GM13977 (cell line): ENCODE results near the gene FAM135A.

ENCODE experiments used
- DNase-seq: peaks from one replicate; pipeline ENCODE4 v3.0.0; 2012; ENCODE audit warnings: low spot score
- in situ Hi-C: fragments of 300-500 bp; cut with MboI; formaldehyde crosslinking; loops from one replicate; pipeline ENCODE4 v1.12.0; 2022; ENCODE audit warnings: low sequenced_read_pairs, low pct_unique_long_range_greater_than_20kb, mixed read lengths, inconsistent platforms; ENCODE audit not compliant: unreplicated experiment
- TF ChIP-seq, protein P1 (sequence below): IDR thresholded peaks from 2 replicates; pipeline ENCODE4 v1.5.1; 2012; ENCODE audit warnings: mild to moderate bottlenecking, control low read depth; ENCODE audit not compliant: insufficient read depth; ENCODE audit errors: extremely low read depth, missing control alignments

The FAM135A gene

DNA sequence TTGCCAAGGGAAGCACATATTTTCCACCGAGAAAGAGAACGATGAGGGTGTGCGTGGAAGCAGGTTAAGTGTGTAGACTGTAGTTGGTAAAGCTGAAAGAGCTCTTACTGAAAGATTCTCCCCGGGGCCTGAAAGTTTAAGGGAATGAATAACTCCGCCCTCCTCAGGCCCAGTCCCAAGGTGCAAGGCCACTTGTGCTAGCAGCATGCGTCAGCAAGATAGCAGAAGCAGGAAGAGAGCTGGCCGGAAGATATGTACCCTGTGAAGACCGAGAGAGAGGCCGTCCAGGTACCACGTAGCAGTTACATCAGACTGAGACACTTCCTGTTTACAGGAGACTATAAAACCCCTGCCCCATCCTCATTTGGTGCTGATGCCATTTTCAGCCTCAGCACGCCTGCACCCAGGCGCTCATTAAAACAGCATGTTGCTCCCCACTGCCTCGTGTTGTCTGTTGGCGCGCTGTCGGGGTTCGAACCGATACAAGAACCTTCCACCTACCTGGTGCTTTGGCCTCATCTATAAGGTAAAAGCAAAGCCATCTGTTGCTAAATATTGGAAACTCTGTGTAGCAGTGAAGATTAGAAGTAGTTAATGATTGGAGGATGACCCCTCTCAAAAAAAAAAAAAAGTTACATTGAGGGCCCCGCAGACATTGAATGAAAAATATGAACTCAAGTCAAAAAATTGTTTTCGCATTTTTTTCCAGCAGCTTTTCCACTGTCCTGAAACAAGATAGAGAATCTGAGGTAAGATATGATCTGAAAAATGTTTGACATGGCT lies 18.6 kb upstream of the FAM135A start:
- in situ Hi-C loops: no loop called here
- TF ChIP-seq, protein P1, sequence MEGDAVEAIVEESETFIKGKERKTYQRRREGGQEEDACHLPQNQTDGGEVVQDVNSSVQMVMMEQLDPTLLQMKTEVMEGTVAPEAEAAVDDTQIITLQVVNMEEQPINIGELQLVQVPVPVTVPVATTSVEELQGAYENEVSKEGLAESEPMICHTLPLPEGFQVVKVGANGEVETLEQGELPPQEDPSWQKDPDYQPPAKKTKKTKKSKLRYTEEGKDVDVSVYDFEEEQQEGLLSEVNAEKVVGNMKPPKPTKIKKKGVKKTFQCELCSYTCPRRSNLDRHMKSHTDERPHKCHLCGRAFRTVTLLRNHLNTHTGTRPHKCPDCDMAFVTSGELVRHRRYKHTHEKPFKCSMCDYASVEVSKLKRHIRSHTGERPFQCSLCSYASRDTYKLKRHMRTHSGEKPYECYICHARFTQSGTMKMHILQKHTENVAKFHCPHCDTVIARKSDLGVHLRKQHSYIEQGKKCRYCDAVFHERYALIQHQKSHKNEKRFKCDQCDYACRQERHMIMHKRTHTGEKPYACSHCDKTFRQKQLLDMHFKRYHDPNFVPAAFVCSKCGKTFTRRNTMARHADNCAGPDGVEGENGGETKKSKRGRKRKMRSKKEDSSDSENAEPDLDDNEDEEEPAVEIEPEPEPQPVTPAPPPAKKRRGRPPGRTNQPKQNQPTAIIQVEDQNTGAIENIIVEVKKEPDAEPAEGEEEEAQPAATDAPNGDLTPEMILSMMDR: no peak
- no peak for DNase-seq

DNA sequence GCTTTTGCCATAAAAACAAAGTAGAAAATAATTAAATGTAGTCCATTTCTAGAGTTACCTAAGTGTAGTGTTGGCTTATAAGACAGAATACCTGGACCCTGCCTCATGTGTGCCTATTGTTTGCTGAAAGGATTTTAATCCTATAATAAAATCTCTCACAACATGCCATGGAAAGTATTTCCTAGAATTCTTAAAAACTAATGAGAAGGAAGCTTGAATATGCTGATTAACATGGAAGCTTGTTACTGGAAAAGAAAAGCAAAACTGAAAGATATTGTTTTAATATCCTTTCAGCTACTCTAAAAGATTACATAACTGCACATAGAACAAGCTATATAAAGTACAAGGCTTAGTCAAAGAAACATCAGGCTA lies 18.0 kb upstream of the FAM135A start:
- DNase-seq: no peak
- TF ChIP-seq, protein P1: no peak
- in situ Hi-C loops: no loop called here

DNA sequence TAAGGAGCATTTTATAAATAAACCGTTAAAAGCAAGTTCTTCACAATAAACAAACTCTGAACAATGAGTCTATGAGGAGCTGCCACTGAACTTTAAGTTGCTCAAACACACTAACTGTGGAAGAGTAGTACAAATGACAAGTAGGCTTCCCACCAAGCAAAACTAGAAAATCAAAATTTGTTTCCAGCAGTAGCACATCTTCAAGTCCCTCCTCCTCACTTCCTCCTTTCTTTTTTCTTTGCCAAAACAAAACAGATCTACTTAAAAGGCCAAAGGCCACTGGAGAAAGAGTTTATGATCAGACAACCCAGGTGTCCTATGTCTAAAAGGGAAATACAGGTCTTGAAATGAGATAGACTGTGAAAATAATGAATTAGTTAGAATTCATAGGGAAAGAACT lies 17.1 kb upstream of the FAM135A start:
- DNase-seq: no peak
- in situ Hi-C loops: no loop called here
- TF ChIP-seq, protein P1: no peak

DNA sequence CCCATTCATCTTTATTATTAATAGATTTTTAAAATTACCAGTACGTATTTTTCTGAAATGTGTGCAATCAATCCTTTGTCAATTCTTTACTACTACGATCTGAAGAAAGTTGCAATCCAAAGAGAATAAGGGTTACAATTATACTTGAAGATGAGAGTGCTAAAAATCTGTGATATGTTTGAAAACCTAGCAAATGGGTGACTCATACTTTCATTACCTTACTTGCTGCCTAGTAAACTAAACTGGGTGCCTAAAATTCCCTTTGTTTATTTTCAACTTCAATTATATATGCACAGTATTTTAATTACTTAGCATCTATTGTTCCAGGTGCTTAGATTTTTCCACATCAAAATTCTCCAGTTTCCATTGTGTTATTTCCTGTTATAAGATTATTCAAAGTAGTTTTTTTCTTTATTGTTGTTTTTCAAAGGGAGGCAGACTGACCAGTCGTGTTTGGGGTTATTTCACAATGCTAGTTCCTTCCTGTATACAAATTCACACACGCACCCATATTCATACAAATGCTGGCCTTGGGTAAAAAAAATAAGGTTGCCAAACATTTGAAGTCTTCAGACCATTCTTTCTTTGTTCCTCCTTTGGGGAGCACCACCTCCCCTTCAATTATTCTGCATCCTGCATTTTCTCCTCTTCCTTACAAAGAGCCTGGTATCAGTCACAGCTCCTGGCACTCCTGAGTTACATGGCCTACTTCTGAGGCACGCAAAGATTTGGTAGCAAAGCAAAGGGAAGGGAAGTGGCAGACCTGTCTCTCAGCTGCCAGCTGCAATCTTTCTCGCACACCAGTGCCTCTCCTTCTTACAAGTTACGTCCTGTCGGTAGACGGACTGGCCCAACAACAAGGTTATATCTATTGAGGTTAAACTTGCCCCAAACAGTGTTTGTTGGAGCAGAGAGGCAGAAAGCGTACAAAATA lies 16.2 kb upstream of the FAM135A start:
- in situ Hi-C loops: no loop called here
- TF ChIP-seq, protein P1: no peak
- DNase-seq: no peak

DNA sequence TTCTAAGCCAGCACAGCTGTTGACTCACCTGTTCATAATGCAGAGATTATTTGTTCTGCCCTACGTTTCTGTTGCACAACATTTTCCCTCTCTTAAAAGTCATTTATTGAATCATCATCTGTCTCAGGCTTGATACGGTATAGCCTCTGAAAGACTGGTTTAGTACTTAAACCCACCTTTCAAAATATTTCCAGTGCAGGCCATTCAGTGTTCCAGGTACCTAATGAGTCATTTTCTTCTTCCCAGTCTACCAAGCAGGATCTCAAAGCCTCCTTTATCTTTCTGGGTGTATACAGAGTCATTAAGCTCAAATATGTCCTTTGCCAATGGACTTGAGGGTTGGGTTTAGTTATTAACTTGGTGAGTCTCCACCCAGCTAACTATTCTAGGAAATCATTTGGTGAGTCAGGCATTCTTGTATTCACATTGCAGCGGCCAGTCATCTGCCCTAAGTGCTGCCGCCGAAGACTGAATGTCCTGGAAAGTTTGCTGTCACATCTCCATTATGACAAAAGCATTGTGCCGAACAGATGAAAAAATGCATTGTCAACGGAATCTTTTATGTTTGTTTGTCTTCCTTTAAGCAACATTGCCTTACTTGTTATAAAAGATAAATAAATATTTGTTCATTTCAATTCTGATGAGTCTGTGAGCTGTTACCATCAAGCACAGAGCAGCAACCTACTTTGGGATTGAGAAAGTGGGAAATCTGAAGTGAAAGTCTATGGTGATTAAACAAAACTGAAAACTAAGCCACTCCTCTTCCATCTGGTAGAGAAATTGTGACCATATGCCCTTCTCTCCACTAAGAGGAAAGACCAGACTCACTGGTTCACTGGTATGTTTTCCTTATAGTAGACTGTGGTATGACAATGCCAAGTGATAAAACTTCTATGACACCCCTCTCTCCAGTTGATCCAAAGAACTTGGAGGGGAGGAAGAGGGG lies 14.3 kb upstream of the FAM135A start:
- TF ChIP-seq, protein P1: no peak
- DNase-seq: no peak
- in situ Hi-C loops: no loop called here

DNA sequence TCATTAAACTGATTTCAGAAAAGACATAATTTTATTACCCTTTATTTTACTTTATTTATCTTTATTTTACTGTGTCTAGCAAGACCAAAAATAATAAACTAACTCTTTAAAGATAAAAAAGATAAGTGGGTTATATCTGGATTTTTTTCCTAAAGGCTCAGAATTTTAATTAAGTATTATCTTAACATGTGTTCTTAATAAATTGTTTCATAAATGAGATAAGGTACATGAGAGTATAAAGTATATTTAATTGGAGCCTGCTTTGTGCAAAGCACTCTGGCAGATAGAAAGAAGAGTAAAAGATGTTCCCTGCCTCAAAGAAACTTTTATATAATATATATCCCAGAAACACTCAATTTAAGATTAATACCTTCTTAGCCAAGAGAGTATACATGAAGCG lies 8.7 kb upstream of the FAM135A start:
- in situ Hi-C loops: no loop called here
- DNase-seq: no peak
- TF ChIP-seq, protein P1: no peak
